SK-N-SH treated with all-trans-retinoic acid at 6 μM for 48 hours (cell line): ENCODE measurements around the gene MFF.

Experiments used
- ARNTL ChIP-seq: fragments of 450-650 bp; formaldehyde crosslinking; IDR thresholded peaks from 2 replicates; pipeline ENCODE4 v1.5.0; 2020; ENCODE audit warnings: low read depth, mild to moderate bottlenecking, moderate library complexity, borderline replicate concordance
- ESRRG ChIP-seq: fragments of 250-450 bp; sonication (Bioruptor Pico); IDR thresholded peaks from 2 replicates; pipeline ENCODE4 v1.6.1; 2021; ENCODE audit warnings: mild to moderate bottlenecking

GRCh38 chr2:227360351-227360750 is 35.3 kb downstream of the MFF start:
- TF ChIP-seq ARNTL (CRISPR knock-in tag) (no peak), ESRRG (CRISPR knock-in tag) (no peak)
